GM19372 (cell line): ENCODE data around the gene ALKBH5.

Source experiments
- ATAC-seq: cut with Tn5 transposase; IDR thresholded peaks from one replicate; pipeline ENCODE4 v1.9.1; 2021; ENCODE audit warnings: mild to moderate bottlenecking, low read depth, moderate library complexity; ENCODE audit not compliant: unreplicated experiment

Gene ALKBH5

GRCh38 chr17:18236494-18236893 is 52.9 kb downstream of the ALKBH5 start:
- no peak for ATAC-seq

DNA sequence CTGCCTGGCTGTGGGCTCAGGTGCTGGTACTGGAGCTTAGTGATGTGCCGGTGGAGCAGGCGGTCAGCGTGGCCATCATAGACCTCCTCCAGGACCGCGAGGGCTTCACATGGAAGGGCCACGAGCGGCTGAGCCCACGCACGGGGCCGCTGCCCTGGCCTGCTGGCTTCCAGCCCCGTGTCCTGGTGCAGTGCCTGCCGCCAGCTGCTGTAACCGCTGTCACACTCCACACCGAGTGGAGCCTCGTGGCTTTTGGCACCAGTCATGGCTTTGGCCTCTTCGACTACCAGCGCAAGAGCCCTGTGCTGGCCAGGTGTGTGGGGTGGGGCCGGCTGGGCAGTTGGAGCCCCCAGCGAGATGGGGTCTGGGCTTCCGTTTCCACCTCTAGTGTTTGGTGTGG is 53.8 kb downstream of the ALKBH5 start:
- no peak for ATAC-seq

- ATAC-seq = no peak
These were observed 54.7 kb downstream of the ALKBH5 start for GRCh38 chr17:18238299-18238698.

- no peak for ATAC-seq
These were observed 56.8 kb downstream of the ALKBH5 start for GRCh38 chr17:18240449-18240848.

DNA sequence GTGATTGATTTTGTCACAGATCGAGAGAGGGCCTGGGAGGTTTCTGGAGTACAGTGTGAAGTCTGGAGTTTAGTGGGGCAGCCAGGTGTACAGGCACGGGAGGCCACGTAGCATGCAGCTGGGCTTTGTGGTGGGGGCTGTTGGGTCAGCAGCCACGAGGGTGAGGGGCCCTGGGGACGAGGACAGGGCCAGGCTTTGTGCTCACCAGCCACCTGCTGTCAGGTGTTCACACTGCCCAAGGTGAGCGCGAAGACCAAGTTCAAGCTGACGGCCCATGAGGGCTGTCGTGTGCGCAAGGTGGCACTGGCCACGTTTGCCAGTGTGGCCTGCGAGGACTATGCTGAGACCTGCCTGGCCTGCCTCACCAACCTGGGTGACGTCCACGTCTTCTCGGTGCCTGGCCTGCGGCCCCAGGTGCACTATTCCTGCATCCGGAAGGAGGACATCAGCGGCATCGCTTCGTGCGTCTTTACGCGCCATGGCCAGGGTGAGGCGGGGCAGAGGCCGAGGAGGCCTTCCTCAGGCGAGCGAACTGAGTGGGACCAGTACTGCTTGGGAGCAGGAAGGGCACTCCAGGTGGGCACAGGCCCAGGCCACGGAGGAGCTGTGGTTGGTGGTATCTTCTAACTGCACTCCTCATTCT is 57.7 kb downstream of the ALKBH5 start:
- ATAC-seq = no peak

DNA sequence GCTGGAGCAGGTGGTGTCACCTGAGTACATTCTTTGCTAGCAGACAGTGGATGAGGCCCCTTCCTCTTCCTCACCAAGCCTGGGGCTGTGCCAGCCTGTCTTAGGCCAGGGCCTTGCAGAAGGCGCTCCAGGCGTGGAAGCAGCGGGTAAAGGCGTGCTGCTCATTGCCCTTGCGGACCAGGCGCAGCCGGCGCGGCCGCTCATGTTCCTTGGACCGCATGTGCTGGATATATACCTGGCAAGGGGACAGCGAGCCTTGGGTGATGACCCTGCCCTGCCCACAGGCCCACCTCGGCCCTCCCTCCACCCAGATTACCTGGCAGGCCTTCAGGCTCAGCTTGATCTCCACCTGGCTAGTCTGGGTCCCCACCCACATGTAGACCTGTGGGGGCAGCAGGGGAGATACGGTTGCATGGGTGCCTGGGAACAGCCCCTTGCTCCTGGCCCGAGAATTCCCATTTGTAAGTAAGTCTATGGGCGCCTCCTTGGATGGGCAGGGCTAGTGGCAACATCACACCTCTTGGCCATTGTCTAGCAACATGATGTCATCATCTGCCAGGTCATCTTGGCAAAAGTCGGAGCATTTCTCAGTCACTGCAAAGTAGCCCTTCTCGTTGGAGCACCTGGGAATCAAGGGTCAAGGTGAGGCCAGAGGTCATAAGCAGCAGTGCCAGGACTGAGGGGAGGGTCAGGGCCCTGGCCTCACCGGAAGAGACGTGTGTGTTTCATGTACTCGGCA is 61.6 kb downstream of the ALKBH5 start:
- no peak for ATAC-seq

- ATAC-seq = no peak
These were observed 62.6 kb downstream of the ALKBH5 start for GRCh38 chr17:18246109-18246725.

DNA sequence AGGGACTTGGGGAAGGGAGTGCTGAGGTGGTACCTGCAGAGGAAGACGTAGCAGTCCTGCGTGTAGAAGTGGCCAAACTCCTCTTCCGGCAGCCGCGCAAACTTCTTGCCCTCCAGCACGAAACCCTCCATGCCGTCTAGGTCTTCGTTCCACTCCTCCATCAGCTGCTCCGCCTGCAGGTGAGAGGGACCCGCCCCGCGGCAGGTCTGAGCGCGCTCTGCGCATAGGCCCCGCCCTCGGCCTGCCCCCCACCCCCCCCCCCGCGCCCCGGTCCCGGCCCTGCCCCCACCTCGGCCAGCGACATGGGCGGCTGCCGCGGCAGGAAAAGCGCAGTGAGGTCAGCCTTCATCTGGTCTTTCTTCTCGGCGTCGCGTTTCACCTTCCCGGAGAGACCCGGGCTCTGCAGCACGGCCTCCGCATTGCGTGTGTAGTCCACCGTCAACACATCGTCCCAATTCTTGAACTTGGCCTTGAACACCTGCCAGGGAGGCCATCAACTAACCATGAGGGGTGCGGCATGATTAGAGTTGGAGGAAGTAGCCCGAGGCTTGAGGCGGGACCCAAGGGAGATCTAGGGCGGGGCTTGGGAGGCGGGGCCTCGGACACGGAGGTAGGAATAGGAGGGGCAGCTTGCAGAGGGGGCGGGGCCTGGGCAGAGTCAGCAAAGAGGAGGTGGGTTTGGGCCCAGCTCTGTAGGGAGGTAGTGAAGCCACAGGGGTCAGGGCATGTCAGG is 63.4 kb downstream of the ALKBH5 start:
- ATAC-seq = no peak

- ATAC-seq = no peak
These were observed 64.0 kb downstream of the ALKBH5 start for GRCh38 chr17:18247613-18248001.

DNA sequence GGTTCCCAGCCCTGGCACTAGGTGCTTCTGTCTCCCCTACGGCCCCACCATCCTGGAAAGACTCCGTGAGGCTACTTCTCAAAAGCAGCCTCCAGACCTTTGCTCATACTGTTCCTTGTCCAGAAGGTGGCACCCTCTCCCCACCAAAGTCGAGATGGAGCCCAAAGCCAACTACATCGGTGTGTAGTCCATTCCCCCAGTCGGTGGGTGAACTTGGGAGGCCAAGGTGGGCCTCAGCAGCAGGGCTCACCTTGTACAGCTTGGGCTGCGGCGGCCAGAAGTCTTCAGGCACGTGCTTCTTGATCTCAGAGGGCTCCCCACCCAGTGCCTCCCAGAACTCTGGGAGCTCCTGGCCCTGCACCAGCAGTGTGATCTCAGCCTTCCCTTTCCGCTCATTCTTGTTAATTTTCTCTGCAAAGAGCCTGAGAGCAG is 64.7 kb downstream of the ALKBH5 start:
- ATAC-seq = no peak

DNA sequence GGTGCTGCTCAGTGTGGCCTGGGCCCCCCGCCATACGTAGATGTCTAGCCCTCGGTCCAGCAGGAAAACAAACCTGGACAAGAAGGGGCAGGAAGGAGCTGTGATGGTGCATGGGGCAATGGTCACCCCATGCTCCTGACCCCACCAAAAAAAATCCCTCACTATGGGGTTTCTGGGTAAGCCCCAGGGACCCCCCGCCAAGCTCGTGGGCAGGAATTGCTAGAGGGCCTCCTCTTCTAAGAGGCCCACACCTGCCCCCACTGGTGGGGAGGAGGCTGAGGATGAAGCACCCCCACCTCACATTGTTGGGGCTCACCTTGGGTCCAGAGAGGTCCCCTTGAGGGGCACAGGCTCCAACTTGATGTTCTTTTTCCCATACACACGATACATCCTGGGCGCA is 65.2 kb downstream of the ALKBH5 start:
- ATAC-seq = no peak

DNA sequence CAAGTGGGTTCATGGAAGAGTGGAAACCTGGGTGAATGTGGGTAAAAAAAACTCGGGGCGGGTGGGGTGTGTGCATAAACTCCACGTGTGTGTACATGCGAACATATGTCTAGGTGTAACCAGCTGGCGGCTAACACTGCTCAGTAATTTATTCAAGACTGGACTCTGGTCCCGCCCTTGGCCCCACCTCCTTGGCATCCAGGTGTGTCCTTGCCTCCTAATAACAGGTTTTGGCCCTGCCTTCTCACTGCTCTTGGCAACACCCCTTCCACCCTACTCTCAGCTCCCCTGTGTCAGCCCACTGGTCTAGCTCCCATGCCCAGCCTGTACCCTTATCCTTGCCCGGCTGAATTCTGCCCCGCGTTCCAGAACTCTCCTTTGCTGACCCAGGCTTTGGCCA is 66.6 kb downstream of the ALKBH5 start:
- ATAC-seq = no peak

- ATAC-seq = no peak
These were observed 67.1 kb downstream of the ALKBH5 start for GRCh38 chr17:18250708-18251107.

GRCh38 chr17:18251204-18251603 is 67.6 kb downstream of the ALKBH5 start:
- ATAC-seq = no peak

GRCh38 chr17:18252160-18252559 is 68.5 kb downstream of the ALKBH5 start:
- ATAC-seq = no peak

DNA sequence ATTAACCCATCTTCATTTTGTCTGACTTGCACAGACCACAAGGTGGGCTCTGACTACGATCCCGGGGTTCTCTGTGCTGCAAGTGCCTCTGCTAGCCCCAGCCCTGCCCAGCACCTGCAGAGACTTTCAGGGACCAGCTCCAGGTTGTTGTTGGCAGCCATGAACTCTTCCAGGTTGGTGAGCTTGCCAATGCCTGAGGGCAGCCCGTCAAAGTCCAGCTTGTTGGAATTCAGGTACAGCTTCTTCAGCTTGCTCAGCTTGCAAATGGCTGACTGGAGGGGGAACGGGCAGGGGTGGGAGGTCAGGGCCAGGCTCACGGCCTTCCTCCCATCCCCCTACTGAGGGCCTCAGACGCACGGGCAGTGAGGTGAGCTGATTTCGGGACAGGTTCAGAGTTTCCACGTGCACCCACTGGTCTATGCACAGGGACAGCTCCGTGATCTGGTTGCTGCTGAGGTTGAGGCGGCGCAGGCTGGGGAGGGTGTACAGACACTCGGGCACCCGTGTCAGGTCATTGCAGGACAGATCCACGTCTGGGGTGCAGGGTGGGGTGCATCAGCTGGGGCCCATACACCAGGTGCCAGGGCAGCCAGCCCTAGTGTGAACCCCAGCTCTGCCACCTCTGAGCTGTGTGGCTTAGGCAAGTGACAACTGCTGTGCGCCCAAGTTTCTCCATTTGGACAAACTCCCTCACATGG is 69.7 kb downstream of the ALKBH5 start:
- ATAC-seq = no peak

DNA sequence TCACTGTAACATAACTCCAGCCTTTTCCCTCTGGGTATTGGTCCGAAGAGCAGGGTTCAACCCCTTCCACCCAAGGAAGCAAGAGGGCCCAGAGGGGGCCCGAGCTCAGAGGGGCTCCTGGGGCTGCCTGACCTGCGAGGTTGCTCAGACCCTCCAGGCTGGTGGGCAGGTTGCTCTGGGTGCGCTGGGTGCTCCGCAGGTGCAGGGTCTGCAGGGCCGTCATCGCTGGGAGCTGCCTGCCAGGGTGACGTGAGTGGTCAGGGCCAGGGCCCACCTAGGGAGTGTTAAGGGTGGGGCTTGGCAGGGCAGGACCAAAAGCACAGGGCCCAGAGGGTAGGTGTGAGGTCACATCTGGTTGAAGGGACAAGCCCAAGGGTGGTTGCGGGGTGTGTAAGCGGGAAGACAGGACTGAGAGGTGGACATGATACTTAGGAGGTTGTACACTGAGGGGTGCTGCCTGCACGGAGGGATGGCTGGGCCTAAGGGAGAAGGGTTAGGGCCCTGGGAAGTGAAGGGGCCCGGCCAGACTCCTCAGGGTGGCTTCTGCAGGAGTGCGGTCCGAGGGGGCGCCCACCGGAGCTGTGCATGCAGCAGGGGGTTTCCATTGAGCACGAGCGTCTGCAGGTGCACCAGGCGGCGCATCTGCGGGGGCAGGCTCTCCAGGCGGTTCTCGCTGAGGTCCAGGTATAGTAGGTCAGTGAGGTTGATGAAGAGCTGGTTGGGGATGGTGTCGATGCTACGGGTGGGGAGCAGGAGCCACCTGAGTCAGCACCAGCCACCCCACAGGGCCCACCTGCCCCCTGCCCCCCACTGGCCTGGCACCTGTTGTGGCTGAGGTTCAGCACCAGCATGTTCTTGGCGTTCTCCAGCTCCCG is 70.6 kb downstream of the ALKBH5 start:
- no peak for ATAC-seq

- no peak for ATAC-seq
These were observed 71.4 kb downstream of the ALKBH5 start for GRCh38 chr17:18254888-18255649.

GRCh38 chr17:18256351-18256750 is 72.7 kb downstream of the ALKBH5 start:
- ATAC-seq = no peak
